Stimulated activated CD4-positive, alpha-beta T cell treated with anti-CD3 and anti-CD28 coated beads, Interleukin-4, amount 100 ng/mL, for 48 hours (primary cell): ENCODE measurements around the gene KCNK3.
A peak's percentile ranks its signal among the peaks of the same experiment; 100 is the strongest.

Experiments used
- DNase-seq, 2 donors: peaks; one replicate each; pipeline ENCODE4 v3.0.0-alpha.2; 2020; ENCODE audit warnings: low read depth in 2 of 2

Gene KCNK3

DNA sequence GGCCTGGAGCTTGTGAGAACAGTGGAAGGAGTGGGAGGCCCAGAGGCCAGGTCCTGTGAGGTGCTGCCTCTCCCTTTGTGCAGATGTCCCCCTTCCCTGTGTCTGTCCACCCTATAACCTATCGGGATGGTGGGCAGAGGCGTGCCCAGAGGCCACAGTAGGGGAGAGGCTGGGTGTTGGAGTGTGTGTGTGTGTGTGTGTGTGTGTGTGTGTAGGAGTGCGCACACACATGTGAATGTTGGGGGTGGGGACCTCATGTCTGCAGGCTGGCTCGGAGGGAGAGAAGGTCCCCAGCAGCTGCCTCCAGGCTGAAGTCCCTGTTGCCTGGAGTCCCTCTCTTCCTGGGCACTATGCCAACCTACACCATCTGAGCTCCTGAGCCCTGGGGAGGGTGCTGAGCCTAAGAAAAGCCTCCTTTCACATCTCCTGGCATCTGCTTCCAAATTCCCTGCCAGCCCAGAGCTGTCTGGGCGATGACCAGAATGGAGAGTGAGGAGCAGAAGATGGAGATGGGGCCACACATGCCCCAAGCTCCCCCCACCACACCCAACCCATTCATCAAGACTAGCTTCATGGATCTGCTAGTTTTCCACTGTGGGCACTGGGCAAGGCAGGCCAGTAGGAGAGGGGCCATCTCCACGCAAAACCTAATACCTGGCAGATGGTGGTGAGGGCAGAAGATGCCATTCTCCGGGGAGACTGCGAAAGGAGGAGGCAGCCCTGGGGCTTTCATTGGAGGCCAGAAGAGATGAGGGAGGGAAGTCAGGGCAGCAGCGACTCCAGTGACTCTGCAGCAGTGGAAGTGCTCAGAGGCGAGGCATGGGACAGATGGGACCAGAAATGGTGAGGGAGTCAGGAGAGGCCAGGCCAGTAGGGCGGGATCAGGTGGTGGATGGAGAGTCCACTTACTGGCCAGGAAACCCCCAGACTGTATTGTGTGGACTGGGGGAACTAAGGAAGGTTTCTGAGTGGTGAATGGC is 20.3 kb downstream of the KCNK3 start:
- no peak for DNase-seq

DNA sequence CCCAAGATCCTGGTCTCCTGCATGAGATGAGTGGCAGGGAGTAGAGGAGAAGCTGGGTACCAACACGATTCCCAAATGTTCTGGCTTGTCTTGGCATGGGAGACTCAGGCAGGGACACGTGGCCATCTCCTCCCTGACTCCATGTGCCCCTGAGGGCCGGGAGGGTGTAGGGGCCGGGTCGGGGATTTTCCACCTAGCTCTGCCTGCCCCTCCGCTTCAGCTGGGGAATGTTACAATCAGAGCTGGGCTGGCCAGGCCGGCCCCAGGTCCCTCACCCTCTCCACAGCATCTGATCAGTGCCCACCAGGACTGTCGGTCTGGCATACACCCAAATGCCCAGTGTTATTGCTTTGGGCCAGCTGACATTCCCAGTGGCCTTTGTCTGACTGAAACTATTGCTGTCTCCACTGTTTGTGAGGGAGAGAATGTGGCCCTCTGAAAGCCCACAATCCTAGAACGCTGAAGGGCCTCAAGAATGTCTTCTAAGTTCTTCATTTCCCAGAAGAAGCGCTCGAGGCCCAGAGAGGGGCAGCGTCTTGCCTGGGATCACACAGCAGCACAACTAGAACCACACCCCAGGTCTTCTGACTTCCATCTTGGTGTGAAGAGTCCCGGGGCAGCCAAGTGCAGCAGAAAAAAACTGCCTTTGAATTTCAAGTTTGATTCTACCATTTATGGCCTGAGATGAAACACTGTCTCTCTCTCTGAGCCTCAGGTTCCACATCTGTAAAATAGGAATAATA is 23.2 kb downstream of the KCNK3 start:
- DNase-seq = no peak

DNA sequence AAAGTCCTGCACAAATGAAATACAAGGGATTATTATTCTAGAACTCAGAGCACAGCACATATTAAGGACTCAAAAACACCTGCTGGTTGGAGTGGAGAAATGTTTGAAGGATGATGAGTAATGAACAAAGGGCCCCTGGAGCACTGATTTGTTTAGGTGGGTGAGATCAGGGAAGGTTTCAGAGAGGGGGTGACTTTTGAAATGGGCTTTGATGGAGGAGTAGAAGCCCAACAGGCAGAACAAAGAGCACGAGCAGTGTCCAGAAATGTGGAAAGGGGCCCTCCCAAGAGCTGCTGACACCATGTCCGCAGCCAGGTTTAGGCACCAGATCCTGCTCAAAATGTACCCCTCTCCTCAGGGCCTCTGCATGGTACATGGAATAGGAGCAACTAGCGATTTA is 23.8 kb downstream of the KCNK3 start:
- DNase-seq = no peak

DNA sequence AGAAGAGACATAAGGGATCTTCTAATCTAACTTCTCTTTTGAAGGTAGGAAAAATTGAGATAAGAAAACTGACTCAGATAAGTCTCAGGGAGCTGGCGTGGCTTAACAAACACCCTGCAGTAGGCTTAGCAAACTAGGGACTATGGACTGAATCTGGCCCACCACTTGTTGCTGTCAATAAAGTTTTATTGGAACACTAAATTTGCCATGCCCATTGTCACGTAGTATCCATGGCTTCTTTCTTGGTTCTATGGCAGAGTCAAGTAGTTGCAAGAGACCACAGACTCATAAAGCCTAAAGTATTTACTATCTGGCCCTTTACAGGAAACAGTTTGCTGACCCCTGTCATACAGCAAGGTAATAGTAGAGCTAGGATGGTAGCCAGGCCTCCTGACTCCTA is 24.2 kb downstream of the KCNK3 start:
- DNase-seq = no peak

DNA sequence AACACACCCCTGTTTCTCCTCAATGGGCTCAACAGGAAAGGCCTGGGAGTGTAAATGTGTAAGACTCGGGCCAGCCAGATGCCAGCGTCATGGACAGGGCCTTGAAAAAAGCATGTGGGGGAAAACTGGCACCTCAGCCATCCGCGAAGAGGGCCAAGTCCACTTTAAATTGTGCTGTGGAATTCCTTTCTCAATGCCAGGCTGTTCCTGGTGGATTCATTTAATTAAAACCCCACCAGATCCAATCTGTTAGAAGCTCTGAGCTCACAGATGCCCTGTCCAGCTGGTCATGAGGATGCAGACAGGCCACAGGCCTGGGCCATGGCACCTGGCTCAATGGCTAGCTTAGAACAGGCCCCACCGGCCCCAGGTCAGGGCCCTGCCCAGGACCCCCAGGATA is 24.8 kb downstream of the KCNK3 start:
- DNase-seq = no peak

DNA sequence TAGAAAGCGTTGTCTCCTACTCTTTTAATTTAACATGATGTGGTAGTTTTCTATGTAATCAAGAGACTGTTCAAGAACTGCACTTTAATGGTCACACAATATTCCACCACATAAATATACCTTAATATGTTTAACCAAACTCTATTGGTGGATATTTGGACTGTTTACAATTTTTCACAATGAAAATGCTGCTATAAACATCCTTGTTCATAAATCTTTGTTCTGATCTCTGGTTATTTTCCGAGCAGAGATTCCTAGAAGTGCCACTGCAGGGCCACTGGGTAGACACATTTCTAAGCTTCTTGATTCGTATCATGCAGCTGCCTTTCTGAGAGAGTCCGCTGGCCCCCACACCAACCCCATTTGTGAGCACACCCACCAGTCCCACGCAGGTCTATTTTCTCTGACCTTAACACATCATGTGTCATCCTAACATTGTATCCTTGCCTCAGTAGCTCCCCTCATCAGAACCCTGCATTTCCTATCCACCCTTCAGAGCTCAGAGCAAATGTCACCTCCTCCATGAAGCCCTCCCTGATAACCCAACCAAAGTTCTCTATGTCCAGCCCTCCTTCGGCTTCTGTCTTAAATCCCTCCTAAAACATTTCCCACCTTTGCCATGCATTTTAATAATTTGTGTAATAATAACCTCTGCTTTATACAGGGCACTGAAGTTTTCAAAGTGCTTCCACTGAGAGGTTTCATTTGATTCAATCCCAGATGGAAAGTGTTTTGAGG is 26.6 kb downstream of the KCNK3 start:
- no peak for DNase-seq

DNA sequence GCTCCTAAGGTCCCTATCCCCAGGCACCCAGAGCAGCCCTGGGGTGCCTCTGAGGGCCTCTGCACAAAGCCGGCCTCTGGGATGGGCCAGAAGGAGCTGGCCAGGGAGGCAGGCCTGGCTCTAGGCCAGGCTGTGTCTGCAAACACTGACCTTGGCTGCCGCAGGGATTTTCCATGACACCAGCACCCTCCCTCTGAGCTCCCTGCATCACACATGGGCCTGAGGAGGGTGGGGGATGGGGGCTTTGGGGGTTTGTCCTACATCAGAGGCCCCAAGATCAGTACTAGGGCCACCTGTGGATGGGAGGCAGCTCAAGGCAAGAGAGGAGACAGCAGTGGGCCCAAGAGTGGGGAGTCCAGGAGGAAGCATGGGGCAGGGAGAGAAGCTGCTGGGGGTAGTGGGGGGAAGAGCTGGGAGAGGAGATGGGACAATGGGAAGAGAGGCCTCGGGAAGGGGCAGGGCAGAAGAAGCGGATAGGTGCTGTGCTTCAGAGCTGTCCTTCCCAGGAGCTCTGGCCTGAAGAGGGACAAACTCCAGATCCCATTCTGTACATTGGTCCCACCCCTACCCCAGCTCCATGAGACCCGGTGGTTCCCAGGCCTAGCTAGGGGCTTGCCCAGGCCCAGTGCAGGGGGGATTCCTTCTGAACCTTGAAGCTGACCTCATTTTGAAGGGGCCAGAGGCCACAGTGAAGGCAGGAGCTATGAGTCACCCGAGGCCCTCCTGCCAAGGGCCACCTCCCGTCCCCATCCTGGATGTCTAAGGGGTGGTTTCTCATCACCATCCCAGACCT is 28.0 kb downstream of the KCNK3 start:
- no peak for DNase-seq

DNA sequence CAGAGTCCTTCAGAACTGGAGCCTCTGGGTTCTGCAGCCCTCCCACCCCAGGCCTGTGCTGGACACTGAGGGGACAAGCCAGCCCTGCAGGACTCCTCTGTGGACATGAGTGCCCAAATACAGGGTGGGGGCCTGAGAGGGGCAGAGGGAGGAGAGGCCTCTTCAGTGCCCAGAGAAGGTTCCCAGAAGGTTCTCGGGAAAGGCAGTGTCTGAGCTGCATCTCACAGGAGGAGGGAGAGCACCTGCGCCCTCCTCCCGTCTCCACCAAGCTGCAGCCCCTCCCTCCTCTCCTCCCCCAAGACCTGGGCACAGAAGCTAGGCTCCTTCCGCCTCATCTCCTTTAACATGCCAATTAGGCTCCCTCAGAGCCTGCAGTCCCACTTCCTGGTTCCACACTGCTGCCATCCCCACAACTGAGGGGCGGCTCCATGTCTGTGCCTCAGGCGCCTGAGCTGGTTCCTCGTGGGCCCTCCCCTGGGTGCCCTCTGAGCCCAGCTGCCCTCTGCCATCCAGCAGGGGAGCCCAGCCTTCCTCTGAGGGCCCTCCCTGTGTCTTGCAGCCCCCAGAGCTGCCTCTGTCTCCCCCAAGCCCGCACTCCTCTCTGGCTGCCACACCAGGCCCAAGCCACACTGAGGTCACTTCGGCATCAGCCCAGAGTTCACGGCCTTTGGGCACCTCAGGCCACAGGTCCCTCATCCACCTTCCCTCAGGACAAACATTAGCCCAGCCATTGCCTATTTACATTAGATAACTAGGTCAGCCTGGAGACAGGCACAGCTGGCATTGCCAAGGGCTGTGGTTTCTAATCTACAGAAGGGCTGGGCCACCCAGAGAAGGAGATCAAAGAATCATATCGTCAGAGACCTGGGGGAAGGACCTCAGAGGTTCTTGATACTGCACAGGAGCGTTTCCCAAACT is 28.9 kb downstream of the KCNK3 start:
- no peak for DNase-seq

DNA sequence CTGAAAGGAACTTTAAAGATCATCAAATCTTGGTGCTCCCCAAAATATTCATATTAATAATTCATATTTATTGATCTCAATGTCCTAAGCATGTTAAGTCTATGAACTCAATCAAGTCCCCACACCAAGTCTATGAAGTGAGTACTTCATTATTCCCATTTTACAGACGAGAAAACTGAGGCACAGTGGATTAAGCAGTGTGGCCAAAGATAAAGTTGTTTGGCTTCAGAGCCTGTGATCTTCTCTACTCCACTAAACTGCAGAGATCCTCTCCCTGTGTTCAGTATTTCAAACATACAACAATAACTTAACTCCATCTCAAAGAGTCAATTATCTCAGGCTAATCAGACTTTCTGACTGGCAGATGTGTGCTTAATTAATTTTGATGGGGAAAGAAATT is 29.8 kb downstream of the KCNK3 start:
- no peak for DNase-seq

DNA sequence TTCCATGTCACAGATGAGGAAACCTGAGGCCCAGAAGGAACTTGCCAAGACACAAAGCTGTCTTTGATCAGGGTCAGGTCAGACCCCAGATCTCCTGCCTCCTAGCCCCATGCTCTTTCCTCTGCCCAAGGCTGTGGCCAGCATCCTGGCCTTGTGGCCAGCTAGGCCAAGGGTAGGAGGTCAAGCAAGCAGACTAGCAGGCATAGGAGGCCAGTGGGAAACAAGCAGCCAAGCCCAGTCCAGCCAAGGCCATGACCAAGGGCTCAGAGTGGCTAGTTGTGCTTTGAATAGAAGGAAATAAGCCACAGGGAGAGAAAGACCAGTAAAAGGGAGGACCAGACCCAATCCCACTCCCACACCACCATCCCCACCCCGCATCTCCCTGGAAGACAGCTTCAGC is 30.4 kb downstream of the KCNK3 start:
- no peak for DNase-seq

DNA sequence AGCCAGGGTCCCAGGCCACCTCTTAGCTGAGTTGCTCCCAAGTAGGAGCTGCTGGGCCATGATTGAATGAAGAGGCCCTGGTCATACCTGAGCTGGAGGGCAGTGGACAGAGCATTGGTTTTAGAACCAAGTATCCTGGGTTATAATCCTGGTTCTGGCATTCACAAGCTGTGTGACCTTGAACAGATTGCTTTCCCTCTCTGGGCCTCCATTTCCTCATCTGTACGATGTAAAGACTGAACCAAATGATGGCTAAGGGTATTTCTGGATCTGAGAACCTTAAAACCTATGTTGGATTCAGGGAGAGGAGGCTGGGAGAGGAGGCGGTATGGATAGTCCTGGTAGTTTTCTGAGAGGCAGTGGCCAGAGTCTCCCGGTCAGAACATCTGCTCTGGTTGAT is 31.0 kb downstream of the KCNK3 start:
- DNase-seq = no peak

DNA sequence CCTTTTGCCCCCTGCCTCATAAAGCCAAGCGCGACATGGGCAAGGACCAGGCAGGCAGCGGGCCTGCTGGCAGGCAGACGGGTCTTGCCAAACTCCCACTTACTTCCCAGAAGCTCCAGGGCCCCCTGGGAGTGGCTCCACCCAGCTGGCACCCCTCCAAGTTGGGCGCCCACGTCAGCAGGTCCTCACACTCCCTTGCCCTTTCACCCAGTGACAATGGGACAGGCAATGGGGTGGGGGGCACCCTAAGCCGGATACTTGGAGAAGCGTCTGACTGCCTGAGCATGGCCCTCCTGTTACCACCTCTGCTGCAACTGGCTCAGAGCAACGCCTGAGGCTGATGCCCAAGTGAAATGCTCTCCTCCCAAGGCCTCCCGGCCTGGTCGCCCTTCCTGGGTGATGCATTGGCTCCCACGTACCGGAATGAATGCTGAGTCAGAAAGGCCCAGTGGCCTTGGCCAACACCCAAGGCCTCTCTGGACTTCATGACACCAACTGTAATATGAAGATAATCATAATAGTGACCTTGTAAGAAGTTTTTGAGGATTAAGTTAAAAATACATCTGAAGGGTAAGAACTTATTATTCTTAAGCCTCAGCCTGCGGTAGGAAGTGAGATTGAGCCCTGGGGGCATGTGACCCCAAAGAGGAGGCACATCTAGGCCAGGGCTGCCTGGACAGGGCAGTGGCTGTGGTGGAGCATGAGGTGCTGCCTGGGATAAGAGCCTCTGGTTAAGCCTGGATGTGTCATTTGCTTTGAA is 31.6 kb downstream of the KCNK3 start:
- DNase-seq = no peak

DNA sequence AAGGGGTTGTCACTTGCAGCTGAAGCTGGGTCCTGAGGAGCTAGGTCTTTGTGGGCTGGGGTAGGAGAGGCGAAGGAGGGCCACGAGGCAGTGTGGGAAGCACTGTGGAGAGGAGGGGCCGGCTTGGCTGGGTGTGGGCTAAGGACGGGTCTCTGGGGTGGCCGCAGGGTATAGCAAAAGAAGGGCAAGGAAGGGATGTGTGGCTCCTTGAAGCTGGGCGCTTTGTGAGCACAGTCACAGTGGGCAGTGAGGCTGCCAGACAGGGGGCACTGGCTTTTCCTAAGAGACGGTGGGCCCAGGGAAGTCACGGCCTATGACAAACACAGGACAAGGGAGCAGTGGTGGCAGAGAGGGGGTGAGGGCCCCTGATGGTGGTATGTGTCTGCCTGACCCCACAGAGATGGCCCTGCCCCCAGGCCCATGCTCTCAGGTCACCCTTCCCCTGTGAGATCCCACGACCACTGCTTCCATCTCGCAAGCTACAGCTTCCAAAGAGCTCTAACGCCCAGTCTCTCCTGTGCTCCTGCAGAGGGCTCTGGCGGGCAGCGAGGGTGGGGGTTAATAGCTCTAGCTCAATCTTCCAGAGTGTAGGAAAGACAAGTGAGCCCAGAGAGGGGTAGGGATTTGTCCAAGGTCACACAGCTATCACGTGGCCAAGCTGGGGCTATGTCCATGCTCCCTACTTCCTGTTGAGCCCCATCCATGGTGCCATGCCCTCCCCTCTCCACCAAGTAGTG is 32.4 kb downstream of the KCNK3 start:
- DNase-seq = no peak

DNA sequence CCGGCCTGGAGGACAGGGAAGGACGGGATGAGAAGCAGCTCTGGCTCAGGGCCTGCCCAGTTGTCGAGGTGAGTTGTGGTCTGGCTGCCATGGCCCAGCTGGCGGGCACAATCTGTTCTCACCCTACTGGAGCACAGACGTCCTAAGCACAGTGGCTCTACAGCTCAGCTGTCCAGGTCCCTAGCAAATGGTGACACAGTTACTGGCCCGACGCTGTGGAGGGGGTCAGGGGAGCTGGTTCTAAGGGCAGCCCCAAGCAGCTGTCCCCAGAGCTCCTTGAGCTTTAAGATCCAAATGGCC is 32.9 kb downstream of the KCNK3 start:
- DNase-seq = no peak

DNA sequence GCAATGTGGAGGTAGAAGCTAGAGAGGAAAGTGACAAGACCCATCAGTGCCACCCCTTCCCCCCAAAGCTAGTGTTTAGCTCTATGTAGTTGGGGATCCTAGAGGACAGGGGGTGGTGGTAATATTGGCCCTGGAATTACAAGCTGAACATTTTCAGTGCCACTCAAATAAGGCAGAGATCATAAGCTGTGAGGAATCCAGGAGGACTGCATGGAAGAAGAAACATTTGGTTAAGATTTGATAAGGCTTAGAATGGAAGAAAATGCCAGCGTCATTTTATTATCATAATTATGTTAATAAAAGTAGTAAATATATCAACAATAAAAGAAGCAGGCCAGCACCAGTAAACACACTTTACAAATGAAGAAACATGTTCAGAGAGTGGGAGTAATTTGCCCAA is 33.7 kb downstream of the KCNK3 start:
- DNase-seq = no peak

DNA sequence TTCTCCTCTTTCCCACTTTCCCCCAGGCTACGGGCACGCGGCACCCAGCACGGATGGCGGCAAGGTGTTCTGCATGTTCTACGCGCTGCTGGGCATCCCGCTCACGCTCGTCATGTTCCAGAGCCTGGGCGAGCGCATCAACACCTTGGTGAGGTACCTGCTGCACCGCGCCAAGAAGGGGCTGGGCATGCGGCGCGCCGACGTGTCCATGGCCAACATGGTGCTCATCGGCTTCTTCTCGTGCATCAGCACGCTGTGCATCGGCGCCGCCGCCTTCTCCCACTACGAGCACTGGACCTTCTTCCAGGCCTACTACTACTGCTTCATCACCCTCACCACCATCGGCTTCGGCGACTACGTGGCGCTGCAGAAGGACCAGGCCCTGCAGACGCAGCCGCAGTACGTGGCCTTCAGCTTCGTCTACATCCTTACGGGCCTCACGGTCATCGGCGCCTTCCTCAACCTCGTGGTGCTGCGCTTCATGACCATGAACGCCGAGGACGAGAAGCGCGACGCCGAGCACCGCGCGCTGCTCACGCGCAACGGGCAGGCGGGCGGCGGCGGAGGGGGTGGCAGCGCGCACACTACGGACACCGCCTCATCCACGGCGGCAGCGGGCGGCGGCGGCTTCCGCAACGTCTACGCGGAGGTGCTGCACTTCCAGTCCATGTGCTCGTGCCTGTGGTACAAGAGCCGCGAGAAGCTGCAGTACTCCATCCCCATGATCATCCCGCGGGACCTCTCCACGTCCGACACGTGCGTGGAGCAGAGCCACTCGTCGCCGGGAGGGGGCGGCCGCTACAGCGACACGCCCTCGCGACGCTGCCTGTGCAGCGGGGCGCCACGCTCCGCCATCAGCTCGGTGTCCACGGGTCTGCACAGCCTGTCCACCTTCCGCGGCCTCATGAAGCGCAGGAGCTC is 35.4 kb downstream of the KCNK3 start:
- DNase-seq = peak; percentile 10 to 11

DNA sequence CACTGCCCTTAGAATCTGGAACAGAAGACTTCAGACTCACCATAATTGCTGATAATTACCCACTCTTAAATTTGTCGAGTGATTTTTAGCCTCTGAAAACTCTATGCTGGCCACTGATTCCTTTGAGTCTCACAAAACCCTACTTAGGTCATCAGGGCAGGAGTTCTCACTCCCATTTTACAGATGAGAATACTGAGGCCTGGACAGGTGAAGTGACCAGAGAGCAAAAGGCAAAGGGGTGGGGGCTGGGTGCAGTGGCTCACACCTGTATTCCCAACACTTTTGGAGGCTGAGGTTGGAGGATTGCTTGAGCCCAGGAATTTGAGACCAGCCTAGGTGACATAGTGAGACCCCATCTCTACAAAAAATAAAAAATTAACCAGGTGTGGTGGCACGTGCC is 36.8 kb downstream of the KCNK3 start:
- DNase-seq = no peak
